ENCODE results near the gene CTTNBP2NL.

The CTTNBP2NL gene

DNA sequence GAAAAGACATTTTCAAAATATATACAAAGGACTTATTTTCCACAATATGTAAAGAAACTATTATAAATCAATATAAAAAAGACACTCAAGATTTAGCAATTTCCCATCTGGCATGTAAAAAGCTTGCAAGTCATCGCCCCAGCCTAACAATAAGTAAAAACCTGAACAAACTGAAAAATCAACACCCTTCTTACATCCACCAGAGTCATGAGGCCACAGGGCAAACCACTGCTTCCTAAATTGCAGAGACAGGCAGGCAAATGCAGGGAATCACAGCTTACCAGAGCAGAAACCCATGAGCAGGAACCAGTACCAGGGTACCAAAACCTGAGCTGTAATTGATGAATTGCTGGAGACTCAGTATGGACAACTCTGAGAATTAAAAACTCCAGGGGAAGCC, 96.1 kb downstream of the CTTNBP2NL start:
- no peak for DNase-seq
- in situ Hi-C loops (cut with HindIII; ENCODE audit: low pct_ligation_motif_present, low pct_unique_long_range_greater_than_20kb, low sequenced_read_pairs): no loop called here

DNA sequence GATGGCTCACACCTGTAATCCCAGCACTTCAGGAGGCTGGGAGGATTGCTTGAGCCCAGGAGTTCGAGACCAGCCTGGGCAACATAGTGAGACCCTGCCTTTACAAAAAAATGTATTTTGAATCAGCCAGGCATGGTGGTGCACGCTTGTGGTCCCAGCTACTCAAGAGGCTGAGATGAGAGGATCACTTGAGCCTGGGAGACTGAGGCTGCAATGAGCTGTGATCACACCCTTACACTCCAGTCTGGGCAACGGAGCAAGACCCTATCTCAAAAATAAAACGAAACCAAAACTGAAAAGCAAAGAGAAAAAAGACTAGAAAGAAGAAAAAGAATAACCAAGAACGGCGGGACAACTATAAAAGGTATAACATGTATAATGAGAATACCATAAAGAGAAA, 97.3 kb downstream of the CTTNBP2NL start:
- in situ Hi-C loops (cut with HindIII; ENCODE audit: low pct_ligation_motif_present, low pct_unique_long_range_greater_than_20kb, low sequenced_read_pairs): no loop called here

DNA sequence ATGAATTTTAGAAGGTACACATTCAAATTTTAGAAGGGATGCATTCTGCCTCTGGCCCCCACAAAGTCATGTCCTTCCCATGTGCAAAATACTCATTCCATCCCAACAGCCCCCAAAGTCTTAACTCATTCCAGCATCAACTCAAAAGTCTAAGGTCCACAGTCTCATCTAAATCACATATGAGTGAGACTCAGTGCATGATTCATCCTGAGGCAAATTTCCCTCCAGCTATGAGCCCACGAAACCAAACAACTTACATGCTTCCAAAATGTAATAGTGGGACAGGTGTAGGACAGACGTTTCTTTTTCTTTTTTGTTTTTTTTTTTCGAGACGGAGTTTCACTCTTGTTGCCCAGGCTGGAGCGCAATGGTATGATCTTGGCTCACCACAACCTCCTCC, 100.3 kb downstream of the CTTNBP2NL start:
- in situ Hi-C loops (cut with HindIII; ENCODE audit: low pct_ligation_motif_present, low pct_unique_long_range_greater_than_20kb, low sequenced_read_pairs): no loop called here
- DNase-seq: no peak

More for the DNA sequence above, 97.3 kb downstream of the CTTNBP2NL start:
- no peak for DNase-seq

DNA sequence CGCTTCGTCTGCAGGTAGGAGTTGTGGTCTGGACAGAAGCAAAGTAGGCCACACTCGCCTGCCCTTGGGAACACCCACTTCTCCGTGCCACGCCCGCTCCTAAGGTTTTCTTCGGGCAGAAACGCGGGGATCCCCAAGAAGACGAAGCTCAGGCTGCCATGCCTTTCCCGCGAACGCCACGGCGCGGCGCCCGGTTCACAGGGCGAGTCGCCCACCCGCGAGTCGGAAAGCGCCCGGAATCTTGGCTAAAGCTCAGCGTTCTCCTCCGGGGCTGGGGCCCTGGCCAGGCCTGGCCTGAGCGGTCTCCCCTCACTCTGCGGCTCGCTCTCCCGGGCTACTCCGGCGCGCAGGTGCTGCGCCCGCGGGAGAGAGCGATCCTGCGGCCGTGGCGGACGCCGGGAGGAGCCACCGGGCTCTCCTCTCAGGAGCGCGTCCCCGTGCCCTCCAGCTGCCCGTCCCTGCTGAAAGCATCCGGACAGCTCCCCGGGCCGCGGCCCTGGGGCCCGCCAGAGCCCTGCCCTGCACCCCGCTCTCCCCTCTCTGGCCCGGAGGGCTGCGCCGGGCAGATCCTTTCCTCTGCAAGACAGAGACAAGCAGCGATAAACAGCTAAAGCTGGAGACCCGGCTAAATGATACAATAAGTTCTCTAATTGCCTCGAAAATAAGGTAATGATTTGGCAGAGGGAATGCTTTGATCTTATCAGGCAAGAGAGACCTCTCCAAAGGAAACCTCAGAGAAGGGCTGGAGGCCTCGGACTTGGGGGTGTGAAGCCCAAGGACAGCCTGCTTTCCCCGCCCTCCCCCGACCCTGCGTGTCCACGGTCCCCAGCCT, 106.0 kb downstream of the CTTNBP2NL start:
- peak; percentile 79 for DNase-seq
- in situ Hi-C loops (cut with HindIII; ENCODE audit: low pct_ligation_motif_present, low pct_unique_long_range_greater_than_20kb, low sequenced_read_pairs): no loop called here

DNA sequence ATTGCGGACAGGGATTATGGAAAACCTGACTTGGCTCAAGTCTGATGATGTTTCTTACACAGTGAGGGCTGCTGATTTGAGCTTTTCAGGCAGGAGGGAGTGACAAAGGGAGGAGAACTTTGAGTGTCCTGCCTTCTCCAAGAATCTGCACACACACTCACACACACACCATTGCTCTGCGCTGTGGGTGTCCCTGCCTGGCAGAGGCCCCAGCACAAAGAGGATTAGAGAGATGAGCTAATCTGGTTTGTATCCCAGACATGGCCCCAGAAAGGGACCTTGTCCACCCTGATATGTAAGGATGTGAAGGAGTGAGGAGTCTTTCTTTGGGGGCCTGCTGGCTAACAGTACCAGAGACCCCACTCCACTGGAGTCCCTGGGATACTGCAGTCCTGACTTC, 106.8 kb downstream of the CTTNBP2NL start:
- no peak for DNase-seq
- in situ Hi-C loops (cut with HindIII; ENCODE audit: low pct_ligation_motif_present, low pct_unique_long_range_greater_than_20kb, low sequenced_read_pairs): no loop called here

DNA sequence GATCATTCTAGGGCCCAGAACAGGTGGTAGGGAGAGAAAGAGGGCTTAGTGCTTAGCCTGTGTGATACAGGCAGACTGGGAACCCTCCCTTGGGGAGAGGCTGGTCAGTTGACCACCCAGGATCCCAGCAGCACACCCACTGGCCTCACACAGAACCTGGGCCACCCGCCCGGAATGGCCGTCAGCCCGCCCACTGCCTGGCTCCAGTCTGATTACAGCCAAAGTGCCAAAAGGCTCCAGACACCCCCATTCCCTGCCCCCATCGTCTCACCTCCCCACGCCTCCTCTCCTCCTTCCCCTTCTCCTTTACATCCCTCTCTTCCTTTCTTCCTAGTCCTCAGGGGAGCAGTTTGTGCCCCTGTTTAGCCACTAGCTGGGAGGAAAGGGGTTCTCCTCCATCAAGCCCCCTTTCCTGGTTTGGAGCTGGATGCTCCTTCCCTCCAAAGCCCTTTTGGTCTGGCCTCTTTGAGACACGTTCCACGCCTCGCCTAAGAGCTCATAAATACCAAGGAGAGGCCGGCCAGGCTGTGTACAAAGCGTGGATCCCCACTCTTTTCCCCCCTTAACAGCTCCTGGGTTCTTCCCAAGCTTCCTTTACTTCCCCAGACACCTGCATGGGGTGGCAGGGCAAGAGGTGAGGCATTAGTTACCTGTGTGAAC, 108.1 kb downstream of the CTTNBP2NL start:
- in situ Hi-C loops (cut with HindIII; ENCODE audit: low pct_ligation_motif_present, low pct_unique_long_range_greater_than_20kb, low sequenced_read_pairs): no loop called here
- no peak for DNase-seq

DNA sequence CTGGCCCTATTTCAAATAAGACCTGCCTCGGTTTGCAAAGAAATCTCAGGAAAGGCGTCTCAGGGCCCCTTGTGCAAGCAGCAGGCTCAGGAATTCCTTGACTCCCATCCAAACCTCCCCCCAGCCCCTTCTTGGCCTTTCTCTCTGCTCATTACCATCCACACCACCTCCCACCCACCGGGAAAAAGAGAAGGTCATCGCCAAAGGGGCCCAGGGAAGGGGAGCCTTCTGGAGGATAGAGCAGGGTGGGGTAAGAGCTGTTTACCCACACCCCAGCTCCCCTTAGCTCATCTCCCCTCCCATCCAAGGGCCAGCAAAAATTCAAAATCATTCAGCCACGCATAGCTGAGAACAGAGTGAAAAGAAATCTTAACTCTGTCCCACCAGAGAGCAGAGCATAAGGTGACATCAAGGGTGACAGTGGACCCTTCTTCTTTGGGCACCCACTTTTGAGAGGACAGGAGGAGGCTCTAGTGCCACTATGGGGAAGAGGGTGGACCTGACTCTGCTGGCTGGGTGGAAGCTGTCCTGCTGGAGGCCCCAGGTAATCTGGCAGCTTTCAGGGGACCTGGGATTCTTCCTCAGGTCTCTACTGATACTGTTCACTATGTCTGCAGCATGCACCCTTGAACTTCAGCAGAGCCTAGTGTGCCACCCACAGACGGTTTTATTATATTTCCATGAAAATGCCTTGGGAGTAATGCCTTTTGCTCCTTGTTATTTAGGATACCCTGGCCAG, 108.8 kb downstream of the CTTNBP2NL start:
- no peak for DNase-seq
- in situ Hi-C loops (cut with HindIII; ENCODE audit: low pct_ligation_motif_present, low pct_unique_long_range_greater_than_20kb, low sequenced_read_pairs): no loop called here

DNA sequence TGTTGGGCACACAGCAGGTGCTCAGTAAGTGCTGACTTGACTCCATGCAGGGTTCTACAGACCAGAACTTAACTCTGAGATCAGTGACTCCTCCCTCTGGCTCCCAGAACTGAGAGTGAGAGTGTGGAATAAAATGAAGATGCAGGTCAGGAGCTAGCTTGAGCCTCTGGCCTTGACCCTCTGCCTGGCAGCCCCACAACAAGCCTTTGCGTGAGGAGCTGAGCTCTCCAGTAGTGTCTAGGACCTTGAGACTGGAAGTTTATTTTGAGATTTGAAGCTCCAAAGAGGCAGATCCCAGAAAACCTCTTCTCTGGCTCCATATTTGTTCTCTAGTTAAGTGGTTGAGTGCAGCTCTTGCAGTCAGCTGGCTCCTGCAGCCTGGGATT, 109.4 kb downstream of the CTTNBP2NL start:
- no peak for DNase-seq
- in situ Hi-C loops (cut with HindIII; ENCODE audit: low pct_ligation_motif_present, low pct_unique_long_range_greater_than_20kb, low sequenced_read_pairs): no loop called here

DNA sequence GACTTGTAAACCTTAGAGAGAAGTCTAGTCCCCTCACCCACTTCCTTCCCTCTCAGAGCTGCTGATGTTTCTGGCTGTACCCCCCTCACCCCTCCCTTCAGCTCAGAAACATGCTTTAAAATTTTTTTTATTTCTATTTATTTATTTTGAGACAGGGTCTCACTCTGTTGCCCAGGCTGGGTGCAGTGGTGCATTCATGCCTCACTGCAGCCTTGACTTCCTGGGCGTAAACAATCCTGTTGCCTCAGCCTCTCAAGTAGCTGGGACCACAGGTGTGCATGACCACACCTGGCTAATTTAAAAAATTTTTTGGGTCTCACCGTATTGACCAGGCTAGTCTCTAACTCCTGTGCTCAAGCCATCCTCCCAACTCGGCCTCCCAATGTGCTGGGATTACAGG, 109.9 kb downstream of the CTTNBP2NL start:
- no peak for DNase-seq
- in situ Hi-C loops (cut with HindIII; ENCODE audit: low pct_ligation_motif_present, low pct_unique_long_range_greater_than_20kb, low sequenced_read_pairs): no loop called here

DNA sequence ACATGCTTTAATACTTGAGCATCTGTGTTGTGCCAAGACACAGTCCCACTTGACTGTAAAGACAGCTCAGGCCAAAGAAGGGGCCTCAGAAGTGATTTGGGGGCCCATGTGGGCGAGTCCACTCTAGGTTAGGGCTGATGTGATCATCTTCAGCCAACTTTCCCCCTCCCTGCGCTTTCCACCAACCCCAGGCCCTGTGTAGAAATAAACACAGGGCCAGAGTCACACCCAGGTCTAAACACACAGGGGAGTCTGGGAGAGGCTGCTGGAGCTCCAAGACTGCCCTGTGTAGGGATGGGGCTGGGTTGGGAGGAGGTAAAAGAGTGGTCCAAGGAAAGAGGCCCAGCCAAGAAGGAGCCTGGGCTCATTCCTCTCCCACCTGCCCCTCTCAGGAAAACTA, 110.3 kb downstream of the CTTNBP2NL start:
- in situ Hi-C loops (cut with HindIII; ENCODE audit: low pct_ligation_motif_present, low pct_unique_long_range_greater_than_20kb, low sequenced_read_pairs): no loop called here
- no peak for DNase-seq

DNA sequence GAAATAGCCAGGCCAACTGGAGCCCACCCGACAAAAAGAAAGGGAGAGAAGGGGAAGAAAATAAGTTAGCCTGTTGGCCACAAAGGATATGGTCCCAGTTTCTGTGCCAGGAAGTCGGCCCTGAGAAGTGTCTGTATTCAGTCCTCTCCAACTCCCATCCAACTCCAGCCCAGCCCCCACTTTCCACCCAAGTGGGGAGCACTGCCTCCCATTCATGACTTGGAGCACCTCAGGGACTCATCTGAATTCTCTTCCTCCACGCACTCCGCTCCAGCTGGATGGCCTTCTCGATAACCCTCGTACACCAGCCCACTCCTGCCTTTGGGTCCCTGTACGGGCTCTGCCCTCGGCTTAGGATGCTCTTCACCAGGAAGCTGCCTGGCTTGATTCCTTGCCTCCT, 110.7 kb downstream of the CTTNBP2NL start:
- no peak for DNase-seq
- in situ Hi-C loops (cut with HindIII; ENCODE audit: low pct_ligation_motif_present, low pct_unique_long_range_greater_than_20kb, low sequenced_read_pairs): no loop called here

DNA sequence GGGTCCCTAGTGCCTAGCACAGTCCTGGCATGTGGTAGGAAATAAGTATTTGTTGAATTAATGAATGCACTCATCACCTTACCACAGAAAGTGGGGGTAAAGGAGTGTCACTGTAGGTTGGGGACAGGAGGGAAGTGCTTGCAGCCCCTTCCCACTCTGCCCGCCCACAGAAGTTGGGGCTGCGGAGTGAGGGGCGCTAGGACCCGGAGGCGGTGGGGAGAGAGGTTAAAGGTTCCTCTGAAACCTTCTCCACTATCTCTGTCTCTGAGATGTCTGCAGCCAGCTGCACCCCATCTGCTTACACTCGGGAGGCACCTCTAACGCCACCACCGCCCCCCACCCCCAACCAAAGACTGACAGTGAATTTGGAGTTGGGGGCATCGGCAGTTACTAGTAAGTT, 111.3 kb downstream of the CTTNBP2NL start:
- no peak for DNase-seq
- in situ Hi-C loops (cut with HindIII; ENCODE audit: low pct_ligation_motif_present, low pct_unique_long_range_greater_than_20kb, low sequenced_read_pairs): no loop called here

DNA sequence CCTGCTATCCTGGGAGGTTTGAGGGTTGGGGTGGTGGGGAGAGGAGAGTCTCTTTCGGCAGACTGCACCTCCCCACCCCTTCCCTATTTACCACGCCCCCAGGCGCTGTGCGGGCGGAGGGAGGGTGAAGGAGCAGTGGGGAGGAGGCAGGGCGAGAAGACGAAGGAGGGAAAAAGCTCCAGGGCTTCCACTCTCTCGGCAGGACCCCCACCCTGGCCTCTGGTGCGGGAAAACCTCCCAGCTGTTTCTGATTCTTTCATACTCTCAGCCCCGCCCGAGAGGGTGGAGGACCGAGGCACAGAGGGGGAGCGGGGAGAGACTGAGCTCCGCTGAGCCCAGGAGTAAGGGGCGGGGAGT, 111.9 kb downstream of the CTTNBP2NL start:
- in situ Hi-C loops (cut with HindIII; ENCODE audit: low pct_ligation_motif_present, low pct_unique_long_range_greater_than_20kb, low sequenced_read_pairs): no loop called here
- peak; percentile 50 for DNase-seq

DNA sequence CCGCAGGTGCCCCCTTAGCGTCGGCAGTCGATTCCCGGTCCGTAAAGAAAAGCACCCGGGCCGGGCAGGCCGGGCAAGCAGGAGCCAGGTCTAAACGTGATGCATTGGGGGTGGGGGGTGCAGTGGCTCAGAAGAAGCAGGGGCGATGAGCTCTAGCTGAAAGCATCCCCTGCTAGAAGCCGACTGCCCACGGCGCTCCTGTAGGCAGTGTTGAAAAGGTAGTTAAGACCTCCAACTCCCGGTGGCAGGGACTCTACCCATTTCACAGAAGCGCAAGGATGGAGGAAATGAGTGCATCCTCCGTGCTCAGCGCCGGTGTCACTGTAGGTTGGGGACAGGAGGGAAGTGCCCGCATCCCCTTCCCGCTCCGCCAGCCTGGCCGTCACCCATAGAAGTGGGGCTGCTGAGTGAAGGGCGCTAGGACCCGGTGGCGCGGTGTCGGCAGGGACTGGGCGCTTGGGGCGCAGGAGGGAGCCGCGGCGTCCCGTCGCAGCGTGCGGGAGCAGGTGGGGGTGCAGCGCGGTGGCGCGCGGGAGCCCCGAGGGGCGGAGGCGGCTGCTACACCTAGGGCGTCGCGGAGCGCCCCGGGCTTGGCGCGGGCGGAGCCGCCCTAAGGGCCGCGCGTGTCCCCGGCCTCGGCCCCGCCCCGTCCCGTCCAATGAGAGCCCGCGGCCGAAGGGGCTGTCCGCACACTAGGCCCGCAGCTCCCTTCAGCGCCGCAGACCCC, 112.4 kb downstream of the CTTNBP2NL start, which contains the start of gene WNT2B:
TSS of gene WNT2B (plus strand) at position 688 of the 727 bp plus-strand sequence. CDS start 298 bp downstream, outside the sequence.
- no peak for DNase-seq
- in situ Hi-C loops (cut with HindIII; ENCODE audit: low pct_ligation_motif_present, low pct_unique_long_range_greater_than_20kb, low sequenced_read_pairs): no loop called here

DNA sequence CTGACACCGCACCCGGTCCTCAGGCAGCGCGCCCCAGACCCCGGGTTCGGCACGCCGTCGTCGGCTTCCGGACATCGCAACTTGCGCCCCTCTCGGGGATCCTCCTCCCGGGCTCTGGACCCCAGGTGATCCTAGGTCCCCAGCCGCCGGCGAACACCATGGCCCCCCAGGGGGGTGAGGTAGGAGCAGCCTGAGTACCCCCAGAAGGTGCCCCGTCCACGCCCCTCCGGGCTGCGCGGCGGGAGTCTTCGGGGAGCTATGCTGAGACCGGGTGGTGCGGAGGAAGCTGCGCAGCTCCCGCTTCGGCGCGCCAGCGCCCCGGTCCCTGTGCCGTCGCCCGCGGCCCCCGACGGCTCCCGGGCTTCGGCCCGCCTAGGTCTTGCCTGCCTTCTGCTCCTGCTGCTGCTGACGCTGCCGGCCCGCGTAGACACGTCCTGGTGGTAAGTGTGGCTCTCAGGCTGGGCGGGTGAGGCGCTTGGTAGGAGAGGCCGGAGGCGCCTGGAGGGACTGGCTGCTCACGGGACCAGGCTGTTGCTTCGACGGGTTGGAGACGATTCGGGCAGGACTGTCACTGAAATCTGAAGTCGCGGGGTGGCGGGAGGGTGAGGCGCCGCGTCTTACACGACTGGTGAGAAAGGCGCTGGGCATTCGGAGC, 113.1 kb downstream of the CTTNBP2NL start:
- in situ Hi-C loops (cut with HindIII; ENCODE audit: low pct_ligation_motif_present, low pct_unique_long_range_greater_than_20kb, low sequenced_read_pairs): no loop called here
- DNase-seq: no peak

DNA sequence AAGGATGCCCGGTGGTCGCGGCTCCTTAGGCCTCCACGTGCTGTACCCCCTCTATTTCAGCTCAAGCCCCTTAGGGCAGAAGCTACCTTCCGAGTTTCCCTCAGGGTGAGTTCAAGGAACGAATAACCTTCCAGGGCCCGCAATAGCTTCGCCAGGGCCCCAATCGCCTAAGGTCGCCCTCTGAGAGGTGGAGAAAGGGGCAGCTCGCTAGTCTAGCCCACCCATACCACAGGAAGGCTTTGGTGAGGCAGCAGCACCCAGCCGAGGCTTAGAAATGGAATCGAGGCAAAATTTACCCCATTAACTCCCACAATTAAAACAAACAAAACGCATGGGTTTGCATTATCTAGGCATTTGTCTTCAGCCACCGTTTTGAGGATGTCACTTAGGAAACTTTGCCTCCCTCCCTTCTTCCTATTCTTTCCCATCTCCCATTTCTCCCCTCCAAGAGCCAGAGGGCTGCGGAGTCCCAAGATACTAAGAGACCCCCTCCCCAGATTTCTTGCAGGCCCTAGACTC, 113.7 kb downstream of the CTTNBP2NL start:
- DNase-seq: no peak
- in situ Hi-C loops (cut with HindIII; ENCODE audit: low pct_ligation_motif_present, low pct_unique_long_range_greater_than_20kb, low sequenced_read_pairs): no loop called here

DNA sequence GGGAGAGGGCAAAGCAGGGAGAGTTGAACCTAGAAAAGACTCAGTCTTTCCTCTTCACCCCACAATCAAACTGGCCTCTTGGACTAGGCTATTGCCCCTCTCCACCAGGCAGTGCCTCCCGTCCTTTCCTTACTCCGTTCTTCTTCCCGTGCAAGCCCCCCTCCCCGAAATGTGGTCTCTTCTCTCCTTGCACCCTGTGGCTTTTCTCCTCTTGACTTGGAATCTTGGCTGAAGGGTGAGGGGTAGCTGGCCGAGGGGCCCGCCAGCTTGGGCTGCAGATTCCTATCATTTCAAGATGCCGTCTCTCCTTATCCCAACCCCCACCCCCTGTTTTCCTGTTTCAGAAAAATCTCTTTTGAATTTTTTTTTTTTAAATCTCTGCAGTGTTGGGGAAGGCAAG, 114.3 kb downstream of the CTTNBP2NL start:
- DNase-seq: no peak
- in situ Hi-C loops (cut with HindIII; ENCODE audit: low pct_ligation_motif_present, low pct_unique_long_range_greater_than_20kb, low sequenced_read_pairs): no loop called here
